GM19468 (cell line): Measurements from ENCODE around the gene UNC5B.

ENCODE experiments used
- ATAC-seq: cut with Tn5 transposase; IDR thresholded peaks from one replicate; pipeline ENCODE4 v1.9.1; 2021; ENCODE audit warnings: mild to moderate bottlenecking, moderate library complexity, moderate number of reproducible peaks; ENCODE audit not compliant: unreplicated experiment; ENCODE audit errors: extremely low read depth

UNC5B gene

GRCh38 chr10:71212318-71213126 lies at the start of gene UNC5B:
Gene UNC5B, plus strand, starts transcription at chr10:71212570. Its CDS starts 416 bp downstream, at chr10:71212986.
- no peak for ATAC-seq

GRCh38 chr10:71173466-71173865 lies 38.9 kb upstream of the UNC5B start:
- no peak for ATAC-seq

GRCh38 chr10:71176661-71177060 lies 35.7 kb upstream of the UNC5B start:
- no peak for ATAC-seq

GRCh38 chr10:71177651-71178199 lies 34.6 kb upstream of the UNC5B start:
- ATAC-seq = no peak

- ATAC-seq = no peak
Measured at GRCh38 chr10:71178880-71179279, 33.5 kb upstream of the UNC5B start.

- no peak for ATAC-seq
Measured at GRCh38 chr10:71179382-71179781, 33.0 kb upstream of the UNC5B start.

- no peak for ATAC-seq
Measured at GRCh38 chr10:71184421-71184820, 27.9 kb upstream of the UNC5B start.

- ATAC-seq = no peak
Measured at GRCh38 chr10:71185209-71185608, 27.2 kb upstream of the UNC5B start.

GRCh38 chr10:71187197-71187596 lies 25.2 kb upstream of the UNC5B start:
- no peak for ATAC-seq

GRCh38 chr10:71187600-71187999 lies 24.8 kb upstream of the UNC5B start:
- no peak for ATAC-seq

- ATAC-seq = no peak
Measured at GRCh38 chr10:71188201-71188600, 24.2 kb upstream of the UNC5B start.

- no peak for ATAC-seq
Measured at GRCh38 chr10:71191019-71191418, 21.4 kb upstream of the UNC5B start.

- no peak for ATAC-seq
Measured at GRCh38 chr10:71191551-71192076, 20.8 kb upstream of the UNC5B start.

GRCh38 chr10:71193516-71193915 lies 18.9 kb upstream of the UNC5B start:
- ATAC-seq = no peak

- no peak for ATAC-seq
Measured at GRCh38 chr10:71197955-71198354, 14.4 kb upstream of the UNC5B start.

GRCh38 chr10:71201849-71202248 lies 10.5 kb upstream of the UNC5B start:
- ATAC-seq = no peak

GRCh38 chr10:71202314-71202713 lies 10.1 kb upstream of the UNC5B start:
- no peak for ATAC-seq

- no peak for ATAC-seq
Measured at GRCh38 chr10:71203124-71203523, 9.2 kb upstream of the UNC5B start.

GRCh38 chr10:71203716-71204115 lies 8.7 kb upstream of the UNC5B start:
- no peak for ATAC-seq

GRCh38 chr10:71204746-71205145 lies 7.6 kb upstream of the UNC5B start:
- no peak for ATAC-seq

- no peak for ATAC-seq
Measured at GRCh38 chr10:71205468-71205867, 6.9 kb upstream of the UNC5B start.

GRCh38 chr10:71206911-71207310 lies 5.5 kb upstream of the UNC5B start:
- no peak for ATAC-seq
